SK-N-MC (cell line): ENCODE data around the gene CLCN7.

ENCODE experiments used
- EZH2 ChIP-seq: fragments of 200-600 bp; sonication (generic); IDR thresholded peaks from one replicate; pipeline ENCODE4 v1.6.1; 2017; ENCODE audit warnings: antibody characterized with exemption
- FOXP2 ChIP-seq: optimal IDR thresholded peaks from 2 replicates; pipeline ENCODE3; 2011; ENCODE audit warnings: mild to moderate bottlenecking, moderate library complexity; ENCODE audit not compliant: insufficient read depth; ENCODE audit errors: extremely low read length, control extremely low read depth
- POLR2AphosphoS5 ChIP-seq: IDR thresholded peaks from 2 replicates; pipeline ENCODE4 v1.6.1; 2012; ENCODE audit warnings: mild to moderate bottlenecking, low read depth, low read length, borderline replicate concordance

GRCh38 chr16:1492082-1492922 is 17.5 kb upstream of the CLCN7 start:
- TF ChIP-seq EZH2 (no peak), POLR2AphosphoS5 (no peak), FOXP2 (no peak)
